GM19035 (cell line): Measurements from ENCODE around the gene EIPR1.
"Not testable (repeated sequence)": the region's sequence is repeated elsewhere in the genome, so short reads cannot be mapped to it uniquely, and the experiment has no call there.

Source experiments
- ATAC-seq: cut with Tn5 transposase; IDR thresholded peaks from one replicate; pipeline ENCODE4 v1.9.1; 2021; ENCODE audit not compliant: unreplicated experiment

Gene EIPR1

DNA sequence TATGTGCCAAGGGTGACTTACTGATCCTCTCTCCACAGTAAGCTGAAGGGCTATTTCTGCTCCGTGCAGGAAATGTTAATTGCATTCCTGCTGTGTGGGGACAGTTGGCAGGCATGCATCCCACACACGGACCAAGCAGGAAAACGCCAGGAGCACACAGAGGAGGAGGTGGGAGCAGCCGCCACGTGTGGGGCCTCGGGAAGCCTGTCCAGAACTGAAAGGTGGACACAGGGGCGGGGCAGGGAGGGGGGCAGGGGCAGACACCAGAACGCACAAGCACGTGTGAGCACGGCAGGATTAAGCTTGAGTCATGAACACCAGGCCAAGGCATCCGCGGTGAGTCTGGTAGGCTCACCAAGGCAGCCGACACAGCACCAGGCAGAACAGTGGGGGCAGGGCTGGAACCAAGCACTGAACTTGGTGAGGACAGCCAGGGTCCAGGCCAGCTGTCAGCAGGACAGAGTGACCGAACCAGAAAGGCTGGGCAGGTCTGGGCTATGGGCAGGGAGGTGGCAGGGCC is 177.1 kb downstream of the EIPR1 start:
- ATAC-seq, result no peak

DNA sequence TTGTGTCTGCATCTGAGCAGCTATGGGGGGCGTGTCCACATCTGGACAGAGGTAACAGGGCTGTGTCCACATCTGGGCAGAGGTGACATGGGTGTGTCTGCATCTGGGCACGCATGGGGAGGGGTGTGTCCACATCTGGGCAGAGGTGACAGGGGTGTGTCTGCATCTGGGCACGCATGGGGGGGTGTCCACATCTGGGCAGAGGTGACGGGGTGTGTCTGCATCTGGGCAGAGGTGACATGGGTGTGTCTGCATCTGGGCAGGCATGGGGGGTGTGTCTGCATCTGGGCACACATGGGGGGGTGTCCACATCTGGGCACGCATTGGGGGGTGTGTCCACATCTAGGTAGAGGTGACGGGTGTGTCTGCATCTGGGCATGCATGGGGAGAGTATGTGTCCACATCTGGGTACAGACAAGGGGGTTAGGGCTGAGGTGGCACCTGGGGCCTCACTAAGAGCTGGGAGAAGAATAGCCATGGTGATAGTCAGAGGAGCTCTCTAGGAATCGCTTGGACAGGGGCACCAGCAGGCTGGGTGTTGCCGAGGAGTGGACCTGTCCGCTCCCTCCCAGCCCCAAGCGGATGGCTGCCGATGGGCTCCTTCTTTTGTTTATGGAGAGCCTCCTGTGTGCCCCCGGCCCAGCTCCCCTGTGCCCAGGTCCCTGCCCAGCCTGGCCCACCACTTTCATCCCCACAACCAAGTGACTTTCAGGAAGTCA is 177.8 kb downstream of the EIPR1 start:
- no peak for ATAC-seq

DNA sequence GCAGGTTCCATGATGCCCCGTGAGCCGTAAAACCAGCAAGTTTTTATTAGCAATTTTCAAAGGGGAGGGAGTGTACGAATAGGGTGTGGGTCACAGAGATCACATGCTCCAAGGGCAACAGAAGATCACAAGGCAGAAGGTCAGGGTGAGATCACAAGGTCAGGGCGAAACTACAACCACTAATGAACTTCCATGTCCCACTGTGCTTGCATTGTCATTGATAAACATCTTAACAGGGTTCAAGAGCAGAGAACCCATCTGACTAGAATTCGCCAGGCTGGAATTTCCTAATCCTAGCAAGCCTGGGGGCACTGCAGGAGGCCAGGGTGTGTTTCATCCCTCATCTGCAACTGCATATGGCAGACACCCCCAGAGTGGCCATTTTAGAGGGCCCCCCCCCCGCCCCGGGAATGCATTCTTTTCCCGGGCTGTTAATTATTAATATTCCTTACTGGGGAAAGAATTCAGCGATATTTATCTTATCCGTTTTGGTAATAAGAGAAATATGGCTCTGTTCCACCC is 178.9 kb downstream of the EIPR1 start:
- ATAC-seq, result not testable (repeated sequence)

DNA sequence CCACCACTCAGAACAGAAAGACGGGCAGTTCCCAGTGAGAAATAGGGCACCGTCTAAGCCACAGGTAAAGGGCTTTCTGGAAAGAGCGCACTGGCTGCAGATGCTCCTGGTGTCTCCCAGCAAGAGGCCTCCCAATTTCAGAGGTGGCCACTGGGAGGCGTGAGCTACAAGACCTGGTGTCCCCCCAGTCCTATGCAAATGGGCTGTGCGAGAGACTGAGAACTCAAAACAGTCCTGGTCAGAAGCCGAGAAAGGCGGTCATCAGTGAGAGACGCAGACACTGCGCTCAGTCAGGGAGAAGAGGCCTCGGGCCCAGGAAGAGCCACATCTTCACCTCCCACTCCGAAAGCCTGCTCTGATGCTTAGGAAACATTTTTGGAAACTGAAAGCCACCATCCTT is 179.5 kb downstream of the EIPR1 start:
- ATAC-seq, result no peak

DNA sequence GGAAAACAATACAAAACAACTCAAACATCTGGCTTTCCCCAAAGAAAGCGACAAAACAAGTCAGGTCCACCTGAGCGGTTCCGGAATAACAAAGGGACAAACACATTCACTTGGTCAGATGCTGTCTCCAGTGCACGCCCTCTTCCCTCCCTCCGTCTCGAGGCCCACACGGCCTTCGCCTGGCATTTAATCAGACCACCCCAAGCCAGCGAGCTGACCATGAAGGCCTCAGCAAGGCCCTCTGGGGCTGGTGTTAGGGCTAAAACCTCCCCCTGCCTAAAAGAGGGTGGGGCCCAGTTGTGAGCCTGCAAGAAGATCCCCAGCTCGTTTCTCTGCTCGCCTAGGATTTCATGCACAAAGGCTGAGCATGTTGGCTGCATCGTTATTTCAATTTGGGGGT is 180.3 kb downstream of the EIPR1 start:
- no peak for ATAC-seq

DNA sequence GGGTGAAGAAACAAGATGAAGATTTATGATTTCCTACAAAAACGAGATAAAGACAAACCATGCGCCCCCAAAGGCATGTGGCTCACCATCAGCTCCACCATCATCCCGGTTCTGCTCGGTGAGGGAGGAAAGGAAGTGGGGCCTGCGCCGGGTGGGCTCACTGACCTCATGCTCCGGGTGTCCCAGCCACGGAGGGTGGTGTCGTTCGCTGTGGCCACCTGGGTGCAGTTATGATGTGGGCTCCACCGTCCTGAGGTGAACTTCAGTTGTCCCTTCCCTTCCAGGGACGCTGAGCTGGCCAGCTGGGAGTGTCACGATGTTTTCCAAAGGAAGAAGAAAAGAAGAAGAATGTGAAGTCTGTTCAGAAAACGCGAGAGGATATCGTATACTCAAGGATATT is 180.9 kb downstream of the EIPR1 start:
- no peak for ATAC-seq

DNA sequence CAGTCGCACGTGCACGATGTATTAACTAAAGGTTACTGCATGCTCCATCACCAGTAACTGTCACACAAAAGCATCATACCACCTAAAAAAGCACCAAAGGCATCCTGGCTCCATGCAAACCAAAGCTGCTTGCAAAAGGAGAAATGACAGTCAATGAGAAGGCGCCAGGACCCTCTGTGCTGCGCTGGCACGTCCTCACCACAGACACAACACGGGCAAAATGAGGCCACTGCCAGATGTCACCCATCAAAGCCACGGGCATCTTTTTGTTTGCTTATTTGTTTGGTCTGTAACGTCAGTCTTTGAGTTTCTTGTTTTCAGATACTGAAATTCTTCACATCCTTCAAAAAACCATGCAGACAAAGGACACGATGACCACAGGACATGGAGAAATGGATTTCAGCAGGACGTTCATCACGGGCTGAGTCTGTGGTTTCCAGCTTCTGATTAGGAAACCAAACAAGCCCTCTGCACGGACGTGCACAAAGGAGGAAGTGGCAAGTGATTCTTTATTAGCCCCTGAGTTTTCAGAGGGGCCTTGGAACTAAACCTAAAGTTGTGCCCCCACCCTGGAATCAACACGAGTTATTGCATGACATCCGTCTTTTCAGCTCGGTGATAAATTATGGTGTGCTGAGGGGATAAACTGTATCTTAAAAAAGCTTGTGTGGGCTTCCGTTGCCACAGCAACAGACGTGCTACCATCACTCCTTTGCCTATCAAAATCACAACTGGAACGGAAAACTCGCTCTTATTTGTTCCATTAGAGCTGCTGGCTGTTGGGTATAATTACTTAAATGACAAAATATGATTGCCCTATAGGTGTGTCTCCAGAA is 181.8 kb downstream of the EIPR1 start:
- ATAC-seq, result no peak

DNA sequence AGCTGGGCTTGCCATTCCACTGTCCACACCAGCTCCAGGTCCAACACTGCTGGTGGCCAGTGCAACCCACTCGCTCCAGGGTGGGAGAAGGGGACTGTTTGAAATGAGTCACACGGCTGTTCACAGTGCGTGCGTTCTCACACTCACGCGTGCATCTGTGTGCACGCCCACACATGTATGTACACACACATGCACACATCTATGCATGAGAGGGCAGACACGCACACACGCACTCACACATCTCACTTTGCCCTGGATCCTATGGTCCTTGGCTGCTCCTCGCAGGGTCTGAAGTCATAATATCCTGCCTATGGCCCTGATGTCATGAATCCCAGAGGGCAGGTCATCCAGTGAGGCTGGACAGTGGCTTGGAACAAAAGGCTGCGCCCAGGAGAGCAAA is 182.8 kb downstream of the EIPR1 start:
- no peak for ATAC-seq

DNA sequence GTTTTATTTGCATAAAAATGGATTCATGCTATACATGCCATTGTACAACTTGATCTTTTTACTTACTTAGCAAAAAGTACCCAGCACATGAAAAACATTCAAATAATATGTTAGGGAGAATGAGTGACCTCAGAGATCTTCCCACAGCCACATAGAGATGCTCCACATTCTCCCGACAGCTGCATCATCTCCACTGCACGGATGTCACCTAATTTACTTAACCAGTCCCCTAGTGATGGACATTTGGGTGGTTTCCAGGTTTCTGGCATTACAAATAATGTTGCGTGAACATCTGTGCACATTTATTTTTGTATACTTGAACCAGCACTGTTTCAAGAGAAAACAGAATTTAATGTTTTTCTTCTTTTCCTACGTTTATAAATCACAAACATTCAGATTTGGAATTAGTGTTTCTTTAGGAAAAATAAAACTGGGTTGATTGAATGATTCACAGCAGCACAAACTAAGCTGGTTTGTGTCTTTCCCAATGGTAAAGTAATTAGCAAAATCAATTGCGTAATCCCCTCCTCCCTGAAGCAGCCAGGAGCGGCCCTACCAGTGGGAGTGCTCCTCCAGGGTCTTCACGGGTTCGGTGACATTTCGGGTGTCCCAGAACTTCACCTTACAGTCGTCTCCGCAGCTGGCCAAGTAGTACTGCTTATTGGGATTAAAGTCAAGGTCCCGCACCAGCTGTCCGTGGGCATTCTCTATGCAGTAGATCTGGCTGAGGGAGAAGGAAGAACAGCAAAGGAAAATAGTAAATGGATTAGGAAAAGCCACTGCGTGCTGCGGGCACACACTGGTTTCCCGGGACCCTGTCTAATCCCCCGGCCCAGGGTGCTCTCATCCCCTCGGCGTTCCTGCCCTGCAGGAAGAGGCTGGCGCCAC is 183.9 kb downstream of the EIPR1 start:
- no peak for ATAC-seq

DNA sequence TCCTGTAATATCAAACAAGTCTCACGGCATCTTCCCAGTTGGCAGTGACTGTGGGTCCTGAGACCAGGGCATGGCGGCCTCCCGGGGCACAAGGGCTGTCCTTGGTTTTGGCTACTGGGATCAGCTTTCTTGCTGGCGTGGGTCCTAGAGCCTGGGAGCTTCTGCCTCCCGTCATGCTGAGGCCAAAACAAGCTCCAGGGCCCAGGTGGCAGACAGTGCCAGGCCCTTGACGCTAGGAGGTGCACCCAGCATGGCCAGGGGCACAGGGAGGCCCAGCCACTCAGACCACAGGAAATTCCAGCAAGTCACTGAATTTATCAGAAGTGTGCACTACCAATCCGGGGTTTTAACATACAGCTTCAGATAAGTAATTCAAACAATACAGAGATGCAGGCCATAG is 184.7 kb downstream of the EIPR1 start:
- ATAC-seq, result no peak

DNA sequence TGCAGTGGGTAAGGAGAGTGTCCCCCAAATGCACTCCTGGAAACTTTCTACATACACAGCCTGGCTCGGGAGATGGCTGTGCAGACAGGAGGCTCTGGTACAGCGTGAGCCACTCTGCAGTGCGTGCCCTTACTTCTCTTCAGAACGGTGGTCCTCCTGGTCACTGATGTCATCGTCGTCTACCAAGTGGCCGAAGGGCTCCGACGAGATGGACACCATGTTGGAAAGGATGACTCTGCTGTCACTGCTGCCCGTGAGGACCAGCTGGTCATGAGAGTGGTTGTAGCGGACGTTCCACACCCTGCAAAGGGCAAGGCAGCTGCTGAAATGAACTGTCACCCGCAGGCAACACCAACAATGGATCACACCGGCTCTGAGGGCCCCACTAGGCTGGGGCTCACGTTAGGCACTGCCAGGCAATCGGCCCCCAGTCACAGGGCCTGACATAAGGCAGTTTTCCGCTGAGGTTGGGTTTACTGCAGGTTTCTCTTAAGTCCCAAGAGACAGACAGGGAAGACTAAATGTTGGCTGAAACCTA is 185.3 kb downstream of the EIPR1 start:
- no peak for ATAC-seq

DNA sequence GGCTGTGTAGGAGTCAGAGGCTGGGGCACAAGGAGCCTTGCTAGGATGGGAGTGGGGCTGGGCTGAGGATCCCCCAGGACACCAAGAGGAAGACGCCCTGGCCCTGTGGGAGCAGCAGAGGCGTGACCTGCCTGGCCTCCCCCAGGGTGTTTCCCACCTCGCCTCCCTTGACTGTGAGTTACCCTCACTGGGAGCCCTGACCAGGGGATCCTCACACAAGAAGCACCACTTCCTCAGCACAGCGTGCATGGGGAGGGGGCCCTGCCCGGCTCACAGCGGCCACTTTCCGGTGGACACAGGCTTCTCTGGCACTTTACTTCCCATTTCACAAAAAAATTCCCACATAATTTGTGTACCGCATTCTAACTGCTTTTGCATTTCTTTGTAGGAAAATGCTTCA is 187.7 kb downstream of the EIPR1 start:
- no peak for ATAC-seq

DNA sequence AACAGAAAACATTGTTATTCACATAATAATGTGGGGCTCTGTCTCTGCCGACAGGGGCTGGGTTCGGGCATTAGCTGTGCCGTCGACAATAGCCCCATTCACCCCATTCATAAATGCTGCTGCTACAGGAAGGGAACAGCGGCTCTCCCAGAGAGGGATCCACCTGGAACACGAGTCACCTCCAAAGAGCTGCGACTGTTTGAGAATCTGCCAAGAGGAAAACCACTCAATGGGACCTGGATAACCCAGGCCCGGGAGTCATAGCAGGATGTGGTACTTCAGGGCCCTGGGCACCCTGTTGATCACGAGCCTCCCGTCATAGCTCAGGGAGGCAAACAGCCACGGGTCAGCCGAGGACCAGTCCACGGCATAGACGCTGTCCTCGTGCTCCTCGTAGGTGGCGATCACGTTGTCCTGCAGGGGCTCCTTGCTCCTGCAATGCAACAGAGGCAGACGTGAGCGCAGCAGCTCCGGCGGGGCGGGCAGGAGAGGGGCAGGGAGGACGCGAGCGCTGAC is 188.5 kb downstream of the EIPR1 start:
- no peak for ATAC-seq

DNA sequence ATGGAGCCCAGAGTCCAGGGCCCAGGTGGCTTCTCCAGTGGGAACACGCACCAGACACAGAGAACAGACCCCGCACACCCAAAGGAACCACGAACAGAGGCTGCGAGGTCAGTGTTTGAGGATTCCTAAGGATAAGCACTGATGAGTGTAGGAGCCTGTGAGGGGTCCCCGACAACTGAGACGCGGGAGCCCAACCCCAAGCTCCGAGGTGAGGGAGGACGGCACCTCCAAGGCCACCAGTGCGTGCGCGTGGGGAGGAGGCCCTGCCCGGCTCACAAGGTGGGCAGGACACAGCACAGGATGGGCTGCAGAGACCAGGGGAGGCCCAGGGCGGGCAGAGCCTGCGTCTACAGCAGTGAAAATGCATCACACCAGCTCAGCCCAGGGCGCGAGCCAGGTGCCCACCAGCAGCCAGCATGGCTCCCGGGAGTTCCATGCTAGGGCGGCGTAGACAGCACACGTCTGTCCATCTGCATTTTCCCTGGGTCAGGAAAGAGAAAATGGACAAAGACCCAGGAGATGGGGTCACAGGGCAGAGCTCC is 189.1 kb downstream of the EIPR1 start:
- ATAC-seq, result no peak

DNA sequence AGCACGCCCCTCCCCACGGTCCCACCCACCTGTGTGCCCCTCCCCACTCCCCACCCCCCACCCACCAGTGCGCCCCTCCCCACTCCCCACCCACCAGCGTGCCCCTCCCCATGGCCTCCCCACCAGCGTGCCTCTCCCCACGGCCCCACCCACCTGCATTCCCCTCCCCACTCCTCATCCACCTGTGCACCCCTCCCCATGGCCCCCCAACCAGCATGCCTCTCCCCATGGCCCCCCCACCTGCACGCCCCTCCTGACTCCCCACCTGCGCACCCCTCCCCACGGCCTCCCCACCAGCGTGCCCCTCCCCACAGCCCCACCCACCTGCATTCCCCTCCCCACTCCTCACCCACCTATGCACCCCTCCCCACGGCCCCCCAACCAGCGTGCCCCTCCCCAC is 190.2 kb downstream of the EIPR1 start:
- ATAC-seq, result no peak

DNA sequence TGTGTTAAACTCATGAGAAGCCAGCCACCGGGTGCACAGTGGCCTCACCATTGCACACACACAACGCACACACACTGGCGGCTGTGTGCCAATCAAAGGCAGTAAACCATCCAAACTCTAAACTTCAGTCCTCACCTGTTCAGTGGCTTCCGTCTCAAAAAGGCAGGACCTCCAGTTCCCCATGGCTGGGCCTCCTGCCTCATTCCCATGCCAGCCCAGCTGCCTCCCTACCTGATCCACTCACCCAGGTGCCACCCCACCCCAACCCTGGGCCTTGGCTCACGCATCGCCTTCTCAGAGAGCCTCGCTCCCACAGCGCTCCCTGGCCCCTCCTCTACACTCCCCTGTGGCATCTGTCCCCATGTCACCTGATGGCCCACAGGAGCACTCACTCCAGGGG is 190.9 kb downstream of the EIPR1 start:
- ATAC-seq, result no peak

DNA sequence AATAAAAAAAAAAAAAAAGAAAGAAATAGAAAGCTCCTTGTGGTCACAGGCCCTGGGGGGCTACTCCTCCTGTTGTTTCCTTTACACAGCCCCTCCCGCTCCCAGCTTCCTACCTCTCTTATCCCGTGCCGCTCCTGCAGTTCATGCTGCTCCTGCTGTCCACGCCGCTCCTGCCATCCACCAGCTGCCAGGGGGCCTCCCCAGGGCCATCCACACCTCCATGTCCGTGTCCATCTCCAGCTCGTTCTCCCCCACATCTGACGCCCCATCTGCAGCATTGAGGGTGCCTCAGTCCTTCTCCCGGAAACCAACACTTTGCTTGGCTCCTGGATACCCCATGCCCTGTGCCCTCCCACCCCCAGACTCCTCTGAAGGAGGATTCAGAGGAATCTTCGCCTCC is 191.7 kb downstream of the EIPR1 start:
- no peak for ATAC-seq

DNA sequence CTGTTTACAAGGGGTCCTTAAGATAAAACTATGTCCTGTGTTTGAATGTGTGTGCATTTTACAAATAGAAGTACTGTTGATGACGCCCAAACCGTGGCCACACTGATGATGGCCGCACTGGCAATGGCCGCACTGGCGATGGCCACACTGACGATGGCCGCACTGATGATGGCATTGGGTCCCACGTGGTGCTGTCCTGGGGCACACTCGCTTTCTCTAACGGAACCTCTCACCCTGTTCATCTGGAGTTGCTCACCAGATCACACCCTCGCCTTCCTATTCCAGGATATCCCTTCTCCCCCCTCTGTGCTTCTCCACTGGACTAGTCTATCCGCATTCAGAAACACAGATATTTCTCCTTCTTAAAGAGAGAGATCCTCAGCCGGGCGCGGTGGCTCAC is 192.4 kb downstream of the EIPR1 start:
- no peak for ATAC-seq

DNA sequence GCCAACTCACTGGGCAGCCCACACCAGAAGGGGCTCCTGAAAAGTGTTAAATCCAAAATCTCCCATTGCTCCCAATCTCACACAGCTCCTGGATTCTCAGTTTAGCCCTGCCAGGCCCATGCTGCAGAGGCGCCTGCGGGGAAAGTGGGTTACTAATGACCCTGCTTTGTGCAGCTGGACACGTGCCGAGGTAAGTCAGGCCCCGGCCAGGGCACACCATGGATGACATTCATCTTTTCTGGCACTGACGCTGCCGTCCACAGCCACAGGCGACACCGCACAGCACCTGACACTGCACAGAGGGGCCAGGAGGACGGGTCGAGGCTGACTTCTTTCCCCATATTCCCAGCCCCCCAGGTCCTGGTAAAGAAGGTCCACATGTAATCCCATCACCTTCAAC is 193.5 kb downstream of the EIPR1 start:
- ATAC-seq, result no peak

DNA sequence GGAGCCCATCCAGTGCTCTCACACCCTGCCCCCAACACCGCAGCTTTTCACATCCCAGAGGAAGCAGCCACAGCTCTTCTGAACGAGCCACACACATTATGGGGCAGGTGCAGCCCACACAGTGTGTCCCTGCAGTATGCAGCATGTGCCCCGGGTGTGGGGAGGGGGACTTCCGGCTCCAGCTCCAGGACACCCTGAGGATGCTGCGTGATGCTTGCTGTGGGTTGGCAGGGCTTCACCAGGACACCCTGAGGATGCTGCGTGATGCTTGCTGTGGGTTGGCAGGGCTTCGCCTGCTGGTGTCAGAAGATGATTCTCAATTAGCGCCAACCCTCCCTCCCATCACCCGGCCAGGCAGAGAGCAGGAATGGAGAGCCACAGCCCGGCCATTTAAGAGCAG is 193.9 kb downstream of the EIPR1 start:
- no peak for ATAC-seq
